SK-N-MC (cell line): ENCODE results near the gene NEDD4L.

Experiments used
- DNase-seq: peaks from one replicate; pipeline ENCODE4 v3.0.0-alpha.2; 2011; ENCODE audit warnings: low read depth, low spot score
- H3K27ac ChIP-seq: fragments of 200-600 bp; sonication (generic); 2 replicates; pipeline ENCODE4 v1.5.1; 2016; ENCODE audit warnings: mixed run types
- H3K36me3 ChIP-seq: fragments of 200-600 bp; sonication (generic); 2 replicates; pipeline ENCODE4 v1.6.1; 2017; ENCODE audit warnings: antibody characterized with exemption, low read length, mixed read lengths; ENCODE audit not compliant: insufficient read depth
- H3K4me3 ChIP-seq: fragments of 200-600 bp; sonication (generic); 2 replicates; pipeline ENCODE4 v1.5.1; 2016
- H3K9ac ChIP-seq: fragments of 200-600 bp; sonication (generic); 2 replicates; pipeline ENCODE4 v1.8.0; 2017; ENCODE audit warnings: mixed run types, mixed read lengths; ENCODE audit not compliant: insufficient read length
- H3K9me3 ChIP-seq: fragments of 200-600 bp; sonication (generic); 2 replicates; pipeline ENCODE4 v1.6.1; 2017; ENCODE audit warnings: low read depth, mild to moderate bottlenecking, antibody characterized with exemption, low read length, moderate library complexity, mixed read lengths
- EZH2 ChIP-seq: fragments of 200-600 bp; sonication (generic); IDR thresholded peaks from one replicate; pipeline ENCODE4 v1.6.1; 2017; ENCODE audit warnings: antibody characterized with exemption
- FOXP2 ChIP-seq: optimal IDR thresholded peaks from 2 replicates; pipeline ENCODE3; 2011; ENCODE audit warnings: mild to moderate bottlenecking, moderate library complexity; ENCODE audit not compliant: insufficient read depth; ENCODE audit errors: extremely low read length, control extremely low read depth
- POLR2AphosphoS5 ChIP-seq: IDR thresholded peaks from 2 replicates; pipeline ENCODE4 v1.6.1; 2012; ENCODE audit warnings: mild to moderate bottlenecking, low read depth, low read length, borderline replicate concordance

NEDD4L gene

DNA sequence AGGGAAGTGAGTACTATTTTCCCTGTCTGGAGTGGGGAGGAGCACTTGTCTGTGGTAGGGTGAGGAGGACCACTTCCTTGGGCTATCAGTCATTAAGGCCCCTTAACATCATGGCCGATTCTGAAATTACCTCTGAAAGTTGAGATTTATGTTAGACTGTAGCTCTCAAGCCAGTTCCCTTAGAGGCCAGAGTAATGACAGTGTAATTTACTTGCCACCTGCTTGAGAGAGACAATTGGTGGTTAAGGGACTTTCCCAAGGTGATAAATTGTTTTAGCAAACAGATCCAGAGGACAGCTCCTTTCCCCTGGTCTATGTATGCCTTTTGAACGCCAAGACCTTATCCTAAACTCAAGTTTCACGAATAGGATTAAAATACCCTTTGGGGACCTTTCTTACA, 56.1 kb downstream of the NEDD4L start:
- H3K9me3 ChIP-seq = no peaks in the 10 kb centered on the region
- TF ChIP-seq FOXP2 = no peak
- no peak for TF ChIP-seq EZH2
- no peak for TF ChIP-seq POLR2AphosphoS5
- H3K27ac ChIP-seq = no peak overlapping the region
- no peaks in the 10 kb centered on the region for H3K36me3 ChIP-seq
- H3K9ac ChIP-seq = no peak overlapping the region
- no peak overlapping the region for H3K4me3 ChIP-seq
- no peak for DNase-seq

DNA sequence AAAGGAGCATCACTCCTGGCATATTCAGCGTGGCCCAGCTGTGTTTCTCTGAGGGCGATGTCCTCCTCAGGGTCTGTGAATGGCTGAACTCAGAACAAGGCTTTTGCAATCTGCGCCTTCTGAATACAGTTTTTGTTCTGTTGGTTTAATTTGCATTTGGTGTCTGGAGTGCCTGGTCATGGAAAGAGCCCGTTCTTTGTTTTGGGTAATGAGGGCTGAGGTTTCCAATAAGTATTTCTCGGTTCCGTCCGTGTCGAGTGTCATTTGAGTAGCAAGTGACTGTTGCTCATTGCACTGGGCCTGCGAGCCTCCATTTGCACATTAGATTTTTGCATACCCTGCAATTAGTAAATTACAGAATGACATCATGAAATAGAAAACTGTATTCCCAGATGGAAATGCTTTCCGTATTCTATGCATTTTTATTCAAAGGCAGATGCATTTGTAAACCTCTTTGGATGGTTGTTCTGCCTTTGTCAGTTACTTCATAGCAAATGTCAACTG, 57.3 kb downstream of the NEDD4L start:
- TF ChIP-seq EZH2 (no peak), FOXP2 (no peak), POLR2AphosphoS5 (no peak)
- H3K27ac ChIP-seq = no peak overlapping the region

DNA sequence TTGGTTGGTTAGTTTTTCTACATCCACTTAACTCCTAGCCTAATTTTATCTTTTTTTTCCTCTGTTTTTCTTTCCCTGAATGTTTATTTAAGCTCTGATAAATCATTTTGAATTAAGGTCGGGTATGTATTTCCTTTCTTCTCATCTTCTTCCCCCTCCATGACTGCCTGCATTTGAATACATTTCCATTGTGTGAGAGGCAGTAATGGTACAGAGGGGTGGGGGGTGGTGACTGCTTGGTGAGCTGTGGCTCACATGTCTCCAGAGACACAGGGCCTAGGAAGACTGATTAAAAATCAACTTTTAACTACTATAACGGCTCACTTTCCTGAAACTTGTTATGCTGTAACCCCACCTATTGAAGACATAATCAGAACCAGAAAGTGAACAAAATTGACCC, 58.0 kb downstream of the NEDD4L start:
- no peaks in the 10 kb centered on the region for H3K9me3 ChIP-seq
- TF ChIP-seq POLR2AphosphoS5 (no peak), FOXP2 (no peak), EZH2 (no peak)
- no peak overlapping the region for H3K4me3 ChIP-seq

More for the DNA sequence above, 57.3 kb downstream of the NEDD4L start:
- no peak overlapping the region for H3K4me3 ChIP-seq
- no peak for DNase-seq
- no peak overlapping the region for H3K9ac ChIP-seq
- H3K9me3 ChIP-seq = no peaks in the 10 kb centered on the region
- no peaks in the 10 kb centered on the region for H3K36me3 ChIP-seq

DNA sequence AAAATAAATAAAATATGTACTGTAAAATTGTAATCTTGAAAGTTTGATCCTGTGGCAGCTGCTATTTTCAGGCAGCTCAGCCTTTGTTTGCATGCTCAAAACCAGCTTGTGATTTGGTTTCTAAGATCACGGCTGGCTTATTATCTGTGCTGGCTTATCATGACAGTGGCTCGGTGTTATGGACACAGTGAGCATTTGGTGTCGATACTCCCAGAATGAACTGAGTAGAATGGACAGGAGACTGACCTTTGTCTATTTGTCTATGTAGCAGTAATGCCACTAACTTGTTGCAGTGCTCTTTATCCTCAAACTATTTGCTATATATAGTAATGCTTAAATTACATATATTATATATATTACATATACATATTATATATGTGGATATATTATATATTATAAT, 58.8 kb downstream of the NEDD4L start:
- no peaks in the 10 kb centered on the region for H3K36me3 ChIP-seq
- H3K4me3 ChIP-seq = no peak overlapping the region
- no peak for TF ChIP-seq POLR2AphosphoS5
- TF ChIP-seq EZH2 = no peak
- TF ChIP-seq FOXP2 = no peak
- no peaks in the 10 kb centered on the region for H3K9me3 ChIP-seq
- no peak for DNase-seq
- H3K27ac ChIP-seq = no peak overlapping the region
- no peak overlapping the region for H3K9ac ChIP-seq

More for the DNA sequence above, 58.0 kb downstream of the NEDD4L start:
- H3K27ac ChIP-seq = no peak overlapping the region
- no peak overlapping the region for H3K9ac ChIP-seq
- no peaks in the 10 kb centered on the region for H3K36me3 ChIP-seq
- DNase-seq = no peak

DNA sequence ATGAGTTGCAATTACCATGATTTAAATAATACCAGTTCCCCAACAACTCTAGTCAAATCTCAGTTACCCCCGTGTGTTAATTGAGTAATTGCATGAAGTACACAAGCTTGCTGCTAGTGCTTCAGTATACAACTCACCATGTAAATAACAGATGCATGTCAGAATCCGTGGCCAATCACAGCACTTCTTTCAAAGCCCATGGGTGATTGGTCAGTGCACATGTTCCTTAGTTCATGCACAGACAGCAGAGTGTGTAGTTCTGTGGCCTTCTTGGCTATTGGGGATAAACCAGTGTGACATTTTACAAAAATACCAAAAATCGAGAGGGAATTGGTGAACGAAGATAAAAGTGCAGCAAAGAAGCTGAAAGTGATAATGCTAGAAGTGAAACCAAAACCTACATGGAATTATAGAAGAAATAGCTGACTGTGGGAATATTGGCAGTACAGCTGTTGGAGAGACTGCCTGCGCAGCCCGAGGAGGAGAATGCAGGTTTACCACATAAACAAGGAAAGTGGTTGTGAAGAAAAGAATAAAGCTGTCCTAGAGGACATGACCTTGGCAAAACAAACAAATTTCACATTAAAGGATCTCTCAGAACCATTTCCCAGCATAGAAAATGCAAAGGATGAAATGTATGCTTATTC, 59.4 kb downstream of the NEDD4L start:
- no peak overlapping the region for H3K4me3 ChIP-seq
- H3K27ac ChIP-seq = no peak overlapping the region
- no peak for TF ChIP-seq FOXP2
- TF ChIP-seq POLR2AphosphoS5 = no peak
- TF ChIP-seq EZH2 = no peak
- H3K9ac ChIP-seq = no peak overlapping the region
- DNase-seq = no peak
- H3K9me3 ChIP-seq = no peaks in the 10 kb centered on the region
- H3K36me3 ChIP-seq = no peaks in the 10 kb centered on the region

DNA sequence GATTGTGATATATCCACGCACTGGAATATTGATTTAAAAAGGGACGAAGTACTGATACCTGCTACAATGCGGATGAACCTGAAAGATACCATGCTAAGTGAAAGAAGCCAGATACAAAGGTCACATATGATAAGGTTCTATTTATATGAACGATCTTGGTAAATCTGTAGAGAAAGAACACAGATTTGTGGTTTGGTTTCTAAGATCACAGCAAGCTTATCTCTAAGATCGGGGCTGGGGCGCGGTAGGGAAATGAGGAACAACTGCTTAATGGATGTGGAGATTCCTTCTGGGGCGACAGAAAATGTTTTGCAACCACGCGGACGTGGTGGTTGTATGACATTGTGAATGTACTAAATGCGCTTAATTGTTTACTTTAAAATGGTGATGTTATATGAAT, 60.1 kb downstream of the NEDD4L start:
- Histone ChIP-seq H3K9ac (no peak overlapping the region), H3K4me3 (no peak overlapping the region), H3K27ac (no peak overlapping the region), H3K36me3 (no peaks in the 10 kb centered on the region), H3K9me3 (no peaks in the 10 kb centered on the region)
- no peak for TF ChIP-seq POLR2AphosphoS5
- TF ChIP-seq EZH2 = no peak
- no peak for TF ChIP-seq FOXP2
- no peak for DNase-seq

DNA sequence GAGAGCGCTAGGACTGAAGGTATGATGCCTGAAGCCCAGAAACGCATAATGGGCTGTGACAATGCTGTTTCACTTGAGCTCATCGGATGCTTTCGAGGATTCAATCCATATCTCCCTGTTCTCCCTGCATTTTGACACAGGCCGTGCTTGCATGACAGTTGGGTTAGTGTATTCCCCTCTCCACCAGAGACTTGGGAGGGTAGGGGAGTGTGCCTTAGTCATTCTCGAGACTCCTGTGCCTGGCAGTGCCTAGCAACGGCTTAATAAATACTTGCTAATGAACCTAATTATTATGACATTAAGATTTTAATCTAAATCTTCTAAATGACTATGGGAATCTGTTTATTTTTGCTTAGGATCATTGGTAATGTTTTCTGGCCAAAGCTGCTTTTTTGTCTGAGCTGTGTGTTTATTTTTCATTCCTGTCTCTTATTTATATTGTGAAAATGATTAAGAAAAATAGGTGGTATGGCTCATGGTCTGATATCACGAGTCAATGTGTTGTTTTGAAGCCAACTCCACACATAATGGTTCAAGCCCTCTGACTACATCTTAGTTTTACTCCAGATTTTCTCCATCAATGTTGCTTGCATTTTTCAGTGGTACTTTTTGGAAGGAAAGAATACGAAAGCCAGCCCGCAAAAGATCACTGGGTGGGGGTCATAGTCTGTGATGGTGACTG, 61.3 kb downstream of the NEDD4L start:
- H3K9me3 ChIP-seq = no peaks in the 10 kb centered on the region
- no peaks in the 10 kb centered on the region for H3K36me3 ChIP-seq
- H3K9ac ChIP-seq = no peak overlapping the region
- H3K4me3 ChIP-seq = no peak overlapping the region
- no peak for DNase-seq
- no peak overlapping the region for H3K27ac ChIP-seq
- TF ChIP-seq FOXP2 = no peak

DNA sequence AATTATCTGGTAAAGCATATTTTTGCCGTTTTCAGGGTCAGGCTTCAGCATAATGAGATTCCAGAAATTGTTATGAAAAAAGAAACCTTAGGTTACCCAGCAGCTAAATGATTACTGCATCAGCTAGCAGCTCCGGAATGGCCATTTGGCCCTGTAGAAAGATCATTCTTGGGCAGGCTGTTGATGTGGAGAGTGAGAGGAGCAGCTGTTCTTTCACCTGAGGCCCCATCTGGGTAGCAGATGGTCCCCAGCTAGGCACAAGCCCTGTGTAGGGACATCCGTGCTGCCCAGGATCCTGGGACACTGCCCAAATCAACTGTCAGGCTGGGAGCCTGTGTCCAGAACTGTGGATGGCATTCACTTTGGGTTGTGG, 61.8 kb downstream of the NEDD4L start:
- no peak overlapping the region for H3K4me3 ChIP-seq
- no peak overlapping the region for H3K9ac ChIP-seq
- no peaks in the 10 kb centered on the region for H3K36me3 ChIP-seq
- no peak overlapping the region for H3K27ac ChIP-seq
- no peak for TF ChIP-seq EZH2
- TF ChIP-seq FOXP2 = no peak
- no peak for TF ChIP-seq POLR2AphosphoS5
- no peaks in the 10 kb centered on the region for H3K9me3 ChIP-seq
- DNase-seq = no peak

DNA sequence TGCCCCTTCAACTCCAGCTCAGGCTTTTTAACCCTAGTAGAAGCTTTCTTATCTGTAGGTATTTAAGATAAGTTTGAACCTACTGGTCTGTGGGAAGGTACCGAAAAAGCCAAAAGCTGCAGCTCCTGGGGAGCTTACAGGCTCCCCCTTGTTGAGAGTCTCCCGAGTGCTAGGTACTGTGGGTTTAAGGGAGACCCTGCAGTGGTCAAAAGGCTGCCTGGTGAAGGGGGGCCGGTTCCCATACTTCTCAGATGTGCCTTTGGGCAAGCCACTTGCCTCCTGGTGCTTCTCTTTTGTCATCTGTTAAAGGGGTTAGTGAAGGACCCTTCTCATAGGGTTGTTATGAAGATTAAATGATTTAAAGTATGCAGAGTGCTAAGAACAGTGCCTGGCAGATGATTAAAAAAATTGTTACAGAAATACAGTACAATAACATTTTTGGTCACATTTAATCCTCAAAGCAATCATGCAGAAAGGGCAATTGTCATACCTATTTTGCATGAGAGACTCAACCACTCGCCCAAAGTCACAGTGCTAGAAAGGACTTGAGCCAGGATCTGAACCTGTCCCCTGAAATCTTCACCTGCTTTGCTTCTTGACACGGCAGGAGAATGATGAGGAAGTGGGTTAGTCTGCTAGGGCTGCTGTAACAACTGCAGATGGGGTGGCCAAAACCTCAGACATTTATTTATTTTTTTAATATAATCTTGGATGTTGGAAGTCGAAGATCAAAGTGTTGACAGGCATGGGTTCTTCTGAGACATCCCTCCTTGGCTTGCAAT, 62.5 kb downstream of the NEDD4L start:
- no peak overlapping the region for H3K27ac ChIP-seq
- no peaks in the 10 kb centered on the region for H3K36me3 ChIP-seq
- H3K4me3 ChIP-seq = no peak overlapping the region
- no peaks in the 10 kb centered on the region for H3K9me3 ChIP-seq
- no peak overlapping the region for H3K9ac ChIP-seq
- TF ChIP-seq EZH2 (no peak), FOXP2 (no peak), POLR2AphosphoS5 (no peak)
- DNase-seq = no peak
